ENCODE data around the gene OR10A4.
A peak's percentile ranks its signal among the peaks of the same experiment; 100 is the strongest.
"Not testable (repeated sequence)": the region's sequence is repeated elsewhere in the genome, so short reads cannot be mapped to it uniquely, and the experiment has no call there.

The OR10A4 gene

GRCh38 chr11:6876325-6876724 is at the start of gene OR10A4:
OR10A4 (plus strand) TSS chr11:6876625; CDS start chr11:6876648, 23 bp downstream.
- no peak for DNase-seq (ENCODE audit: low read depth)

- no peak for DNase-seq (ENCODE audit: low read depth)
These were observed 48.3 kb upstream of the OR10A4 start for GRCh38 chr11:6828103-6828502.

GRCh38 chr11:6833356-6833755 is 43.1 kb upstream of the OR10A4 start:
- no peak for DNase-seq (ENCODE audit: low read depth)

GRCh38 chr11:6834021-6834420 is 42.4 kb upstream of the OR10A4 start:
- no peak for DNase-seq (ENCODE audit: low read depth)

GRCh38 chr11:6841694-6842093 is 34.7 kb upstream of the OR10A4 start:
- no peak for DNase-seq (ENCODE audit: low read depth)

GRCh38 chr11:6843670-6844069 is 32.8 kb upstream of the OR10A4 start:
- no peak for DNase-seq (ENCODE audit: low read depth)

- DNase-seq (ENCODE audit: low read depth): no peak
These were observed 32.1 kb upstream of the OR10A4 start for GRCh38 chr11:6844356-6844755.

- DNase-seq (ENCODE audit: low read depth): no peak
These were observed 31.0 kb upstream of the OR10A4 start, which contains the start of gene OR10A5 for GRCh38 chr11:6845383-6845782. OR10A5 (plus strand) TSS chr11:6845683; CDS start chr11:6845683, 0 bp downstream.

GRCh38 chr11:6850526-6850925 is 25.9 kb upstream of the OR10A4 start:
- no peak for DNase-seq (ENCODE audit: low read depth)

- DNase-seq (ENCODE audit: low read depth): not testable (repeated sequence)
These were observed 21.6 kb upstream of the OR10A4 start for GRCh38 chr11:6854801-6855200.

- peak; percentile 27 for DNase-seq (ENCODE audit: low read depth)
These were observed 20.4 kb upstream of the OR10A4 start for GRCh38 chr11:6855971-6856541.

GRCh38 chr11:6856871-6857270 is 19.6 kb upstream of the OR10A4 start:
- no peak for DNase-seq (ENCODE audit: low read depth)

- no peak for DNase-seq (ENCODE audit: low read depth)
These were observed 13.5 kb upstream of the OR10A4 start, which contains the start of gene OR10A2 for GRCh38 chr11:6862961-6863360. OR10A2 (plus strand) TSS chr11:6863057; CDS start chr11:6869755, 6,698 bp downstream.

GRCh38 chr11:6864438-6864837 is 12.0 kb upstream of the OR10A4 start:
- no peak for DNase-seq (ENCODE audit: low read depth)

GRCh38 chr11:6871278-6871677 is 5.1 kb upstream of the OR10A4 start:
- no peak for DNase-seq (ENCODE audit: low read depth)

- no peak for DNase-seq (ENCODE audit: low read depth)
These were observed 664 bp upstream of the OR10A4 start for GRCh38 chr11:6875761-6876160.

- no peak for DNase-seq (ENCODE audit: low read depth)
These were observed 489 bp downstream of the OR10A4 start for GRCh38 chr11:6876914-6877313.

- no peak for DNase-seq (ENCODE audit: low read depth)
These were observed 6.3 kb downstream of the OR10A4 start for GRCh38 chr11:6882751-6883150.

- not testable (repeated sequence) for DNase-seq (ENCODE audit: low read depth)
These were observed 11.3 kb downstream of the OR10A4 start for GRCh38 chr11:6887711-6888110.

GRCh38 chr11:6888830-6889229 is 12.4 kb downstream of the OR10A4 start:
- DNase-seq (ENCODE audit: low read depth): no peak

- DNase-seq (ENCODE audit: low read depth): no peak
These were observed 13.4 kb downstream of the OR10A4 start for GRCh38 chr11:6889835-6890234.

GRCh38 chr11:6892400-6892799 is 16.0 kb downstream of the OR10A4 start, which contains the start of gene OR2D2:
OR2D2 (minus strand) TSS chr11:6892500; CDS start chr11:6892500, 0 bp downstream.
- DNase-seq (ENCODE audit: low read depth): no peak

GRCh38 chr11:6894097-6894496 is 17.7 kb downstream of the OR10A4 start:
- no peak for DNase-seq (ENCODE audit: low read depth)

GRCh38 chr11:6895010-6895409 is 18.6 kb downstream of the OR10A4 start:
- no peak for DNase-seq (ENCODE audit: low read depth)
